GM19463 (cell line): Measurements from ENCODE around the gene TBCEL.

Source experiments
- ATAC-seq: cut with Tn5 transposase; IDR thresholded peaks from one replicate; pipeline ENCODE4 v1.9.1; 2021; ENCODE audit warnings: mild to moderate bottlenecking, moderate library complexity; ENCODE audit not compliant: unreplicated experiment

TBCEL gene

DNA sequence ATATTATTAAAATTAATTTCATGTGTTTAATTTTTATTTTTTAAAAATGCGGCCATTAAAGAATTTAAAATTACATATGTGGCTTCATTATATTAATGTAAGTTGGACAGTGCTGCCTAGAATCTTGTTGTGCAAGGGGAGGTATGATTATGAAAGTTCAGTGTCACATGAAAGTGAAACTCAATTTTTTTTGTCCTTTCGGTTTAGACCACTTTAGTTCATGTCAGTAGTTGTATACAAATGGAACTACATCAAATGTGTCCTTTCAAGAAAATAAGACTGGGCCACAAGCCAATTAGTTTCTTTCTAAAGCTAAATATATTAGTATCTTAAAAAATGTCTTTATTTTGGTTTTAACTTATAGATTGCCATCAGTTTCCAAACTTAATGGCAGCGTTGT is 35.7 kb downstream of the TBCEL start:
- peak; percentile 98 for ATAC-seq

DNA sequence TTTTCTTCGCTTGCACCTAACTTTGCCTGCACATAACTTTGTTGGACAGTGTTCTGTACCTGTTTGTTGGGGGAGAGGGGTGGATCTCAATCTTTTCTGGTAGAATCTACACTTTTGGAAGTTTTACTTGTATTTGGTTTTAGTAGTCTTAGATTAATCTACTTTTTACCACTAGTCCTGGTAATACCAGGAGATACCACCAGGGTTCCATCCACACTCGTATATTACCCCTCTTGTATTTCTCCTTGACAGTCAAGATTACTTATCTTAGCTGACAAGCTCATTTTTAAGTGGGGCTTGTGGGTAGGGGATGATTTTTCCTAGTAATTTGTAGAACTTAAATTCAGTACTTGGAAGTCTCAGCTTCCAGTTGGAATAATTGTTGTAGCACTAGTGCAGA is 39.8 kb downstream of the TBCEL start:
- ATAC-seq: no peak

GRCh38 chr11:121066623-121067022 is 42.7 kb downstream of the TBCEL start:
- ATAC-seq: no peak

DNA sequence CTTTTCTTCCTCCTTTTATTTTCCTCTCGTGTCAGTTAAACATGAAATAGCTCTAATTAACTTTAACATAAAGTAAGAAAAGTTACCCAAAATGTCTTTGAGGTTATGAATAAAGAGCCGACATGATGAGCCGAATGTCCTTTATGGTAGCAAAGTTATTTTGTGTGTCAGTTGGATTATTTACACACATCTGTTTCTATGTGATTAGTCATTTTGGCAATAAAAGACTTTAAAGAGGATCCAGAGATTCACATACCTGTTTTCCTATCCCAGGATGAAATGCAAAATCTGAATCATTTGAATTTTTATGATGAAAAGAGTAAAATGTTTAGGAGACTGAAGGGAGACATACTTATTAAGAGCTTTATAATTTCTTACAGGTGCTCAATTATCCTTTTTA is 43.1 kb downstream of the TBCEL start:
- ATAC-seq: no peak

GRCh38 chr11:121067453-121067852 is 43.6 kb downstream of the TBCEL start:
- ATAC-seq: no peak

- no peak for ATAC-seq
Observed at GRCh38 chr11:121067962-121068647, 44.2 kb downstream of the TBCEL start.

DNA sequence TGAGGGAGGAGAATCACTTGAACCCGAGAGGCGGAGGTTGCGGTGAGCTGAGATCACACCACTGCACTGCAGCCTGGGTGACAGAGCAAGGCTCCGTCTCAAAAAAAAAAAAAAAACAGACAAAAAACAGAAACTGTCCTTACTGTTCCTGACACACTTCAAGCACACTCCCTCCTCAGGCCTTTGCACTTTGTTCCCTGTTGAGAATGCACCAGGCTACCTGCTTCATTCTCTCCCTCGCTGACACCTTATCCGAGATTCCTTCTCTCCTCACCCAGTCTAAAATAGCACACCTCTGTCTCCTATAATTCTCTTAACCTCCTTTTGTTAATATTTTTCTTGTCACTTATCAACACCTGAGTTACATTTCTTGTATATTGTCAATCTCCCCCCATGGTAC is 44.9 kb downstream of the TBCEL start:
- no peak for ATAC-seq

- ATAC-seq: no peak
Observed at GRCh38 chr11:121070951-121071845, 47.3 kb downstream of the TBCEL start.

GRCh38 chr11:121071846-121072450 is 48.0 kb downstream of the TBCEL start:
- ATAC-seq: no peak

DNA sequence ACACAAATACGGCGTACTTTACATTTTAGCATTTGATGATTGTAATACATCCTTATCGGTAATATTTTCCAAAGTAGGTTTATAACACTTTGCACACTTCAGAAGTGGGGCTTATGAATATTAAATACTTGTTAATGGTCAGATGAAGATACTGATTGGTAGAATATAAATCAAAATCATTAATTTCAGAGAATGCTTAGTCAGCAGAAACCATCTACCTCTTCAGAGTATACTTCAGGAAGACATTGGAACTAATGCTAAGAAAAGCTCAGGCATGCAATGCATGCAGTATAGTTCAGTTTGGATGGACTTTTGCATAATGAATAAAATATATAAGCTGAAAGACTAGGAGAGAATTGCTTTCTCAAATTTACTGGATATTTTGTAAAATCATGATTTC is 57.4 kb downstream of the TBCEL start:
- ATAC-seq: no peak

- ATAC-seq: no peak
Observed at GRCh38 chr11:121082219-121082618, 58.3 kb downstream of the TBCEL start.

GRCh38 chr11:121082670-121083069 is 58.8 kb downstream of the TBCEL start:
- ATAC-seq: no peak

- ATAC-seq: no peak
Observed at GRCh38 chr11:121086866-121087265, 63.0 kb downstream of the TBCEL start.

- no peak for ATAC-seq
Observed at GRCh38 chr11:121089566-121089965, 65.7 kb downstream of the TBCEL start.

DNA sequence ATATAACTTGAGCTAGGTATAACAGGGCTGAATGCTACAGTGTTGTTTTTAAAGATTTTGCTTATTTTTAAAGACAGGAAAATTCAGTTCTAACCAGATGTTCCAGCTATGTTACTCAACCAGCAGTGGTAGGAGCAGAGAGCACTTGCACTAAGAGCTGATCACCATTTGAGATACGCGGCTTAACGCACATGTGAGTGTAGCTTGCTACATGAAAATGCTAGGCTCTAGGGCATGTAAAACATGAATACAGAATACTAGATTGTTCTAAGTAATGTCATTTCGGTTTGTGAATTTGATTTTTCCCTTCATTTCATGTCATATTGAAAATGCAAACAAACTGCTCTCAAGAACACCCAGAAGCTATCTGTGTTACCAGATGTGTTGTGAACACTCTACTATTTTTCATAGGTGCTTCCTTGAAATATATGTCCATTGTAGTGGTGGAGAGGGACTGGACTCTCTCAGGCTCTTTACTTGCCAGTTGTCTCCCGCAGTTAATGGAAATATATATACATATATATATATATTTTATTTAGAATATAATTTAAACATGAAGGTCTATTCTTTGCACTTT is 66.3 kb downstream of the TBCEL start:
- no peak for ATAC-seq

GRCh38 chr11:121091492-121092152 is 67.7 kb downstream of the TBCEL start:
- ATAC-seq: no peak

DNA sequence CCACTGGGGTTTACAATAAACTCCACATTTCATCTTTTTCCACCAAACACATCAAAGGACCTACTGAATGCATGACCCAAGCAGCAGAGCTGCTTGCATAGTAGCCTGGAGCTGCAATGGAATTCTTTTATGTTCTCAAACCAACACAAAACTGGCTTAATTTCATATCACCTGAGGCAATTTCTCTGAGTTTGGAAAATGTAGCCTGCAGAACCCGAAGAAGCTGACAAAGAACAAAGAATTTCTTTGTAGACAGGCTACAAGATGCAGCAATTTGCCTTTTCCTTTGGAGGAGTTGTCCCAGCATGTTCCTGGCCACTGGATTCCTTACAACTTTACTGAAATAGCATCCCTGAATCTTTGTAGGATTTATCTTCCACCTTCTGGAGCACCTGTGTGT is 71.7 kb downstream of the TBCEL start:
- no peak for ATAC-seq

GRCh38 chr11:121099364-121099763 is 75.5 kb downstream of the TBCEL start:
- no peak for ATAC-seq

- no peak for ATAC-seq
Observed at GRCh38 chr11:121099885-121100284, 76.0 kb downstream of the TBCEL start.

DNA sequence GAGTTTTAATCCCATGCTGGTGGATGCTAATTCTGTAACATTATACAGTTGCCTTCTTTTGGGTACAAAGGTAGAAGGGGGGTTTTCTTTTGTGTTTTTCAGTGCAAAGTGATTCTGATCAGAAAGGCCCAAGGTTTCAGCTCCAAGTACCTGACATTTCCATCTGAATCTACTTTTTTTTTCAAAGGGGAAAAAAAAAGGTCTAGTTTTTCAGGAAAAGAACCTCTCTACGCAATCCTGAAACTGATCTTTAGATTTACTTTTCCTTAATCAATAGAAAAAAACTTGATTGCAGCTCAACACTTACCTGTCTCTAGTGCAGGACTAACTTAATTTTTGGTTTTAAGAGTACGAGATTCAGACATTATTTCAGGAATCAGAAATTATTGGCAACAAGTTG is 77.0 kb downstream of the TBCEL start, which contains the start of gene TECTA:
TECTA (plus strand) TSS at position 301 of the 400 bp plus-strand sequence. CDS start 1,423 bp downstream, outside the sequence.
- ATAC-seq: no peak

GRCh38 chr11:121104312-121104762 is 80.4 kb downstream of the TBCEL start:
- no peak for ATAC-seq
